ENCODE data around the gene AMN1.
"Not testable (repeated sequence)": the region's sequence is repeated elsewhere in the genome, so short reads cannot be mapped to it uniquely, and the experiment has no call there.

DNA sequence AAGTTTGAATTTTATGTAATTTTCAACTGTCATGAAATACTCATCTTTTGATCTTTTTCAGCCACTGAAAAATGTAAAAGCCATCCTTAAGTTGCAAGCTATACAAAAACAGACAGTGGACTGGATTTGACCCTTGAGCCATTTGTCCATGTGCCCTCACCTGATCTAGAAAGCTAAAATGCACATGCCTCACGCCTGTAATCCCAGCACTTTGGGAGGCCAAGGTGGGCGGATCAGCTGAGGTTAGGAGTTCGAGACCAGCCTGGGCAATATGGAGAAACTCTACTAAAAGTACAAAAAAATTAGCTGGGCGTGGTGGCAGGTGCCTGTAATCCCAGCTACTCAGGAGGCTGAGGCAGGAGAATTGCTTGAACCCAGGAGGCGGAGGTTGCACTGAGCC, 2.4 kb upstream of the AMN1 start:
- TF ChIP-seq EZH2 (IDR thresholded peaks at IDR 0.05); POLR2AphosphoS5 (IDR thresholded peaks at IDR 0.05; ENCODE audit: borderline replicate concordance, low read depth, low read length); FOXP2 (optimal IDR thresholded peaks at IDR 0.05; ENCODE audit: control extremely low read depth, extremely low read length, insufficient read depth): not testable (repeated sequence)

All from SK-N-MC (cell line).